OCI-LY1 (cell line): ENCODE results near the gene SEMA4G.
A peak's percentile ranks its signal among the peaks of the same experiment; 100 is the strongest.

Source experiments
- H2AFZ ChIP-seq: fragments of 200-600 bp; sonication (generic), shearing (Covaris generic); 2 replicates; pipeline ENCODE4 v1.6.0; 2014; ENCODE audit warnings: antibody characterized with exemption, mild to moderate bottlenecking, low read length
- H3F3A ChIP-seq: fragments of 200-600 bp; sonication (generic), shearing (Covaris generic); 2 replicates; pipeline ENCODE4 v1.6.0; 2014; ENCODE audit warnings: mild to moderate bottlenecking, antibody characterized with exemption, low read length, moderate library complexity; ENCODE audit not compliant: insufficient read depth
- H3K27ac ChIP-seq: fragments of 200-600 bp; sonication (generic); 2 replicates; pipeline ENCODE4 v1.5.1; 2014; ENCODE audit warnings: low read length, mixed run types, mild to moderate bottlenecking, low read depth; ENCODE audit not compliant: poor library complexity, severe bottlenecking
- H3K27me3 ChIP-seq: fragments of 200-600 bp; sonication (generic); 2 replicates; pipeline ENCODE4 v1.6.0; 2014; ENCODE audit warnings: antibody characterized with exemption, mild to moderate bottlenecking, low read length, moderate library complexity; ENCODE audit not compliant: insufficient read depth
- H3K36me3 ChIP-seq: fragments of 200-600 bp; sonication (generic); 2 replicates; pipeline ENCODE4 v1.6.1; 2014; ENCODE audit warnings: mild to moderate bottlenecking, antibody characterized with exemption, low read length, moderate library complexity, mixed read lengths; ENCODE audit not compliant: insufficient read depth
- H3K4me1 ChIP-seq: fragments of 200-600 bp; sonication (generic); 2 replicates; pipeline ENCODE4 v1.5.1; 2014; ENCODE audit warnings: mild to moderate bottlenecking, low read length, moderate library complexity; ENCODE audit not compliant: insufficient read depth, severe bottlenecking
- H3K4me2 ChIP-seq: fragments of 200-600 bp; sonication (generic), shearing (Covaris generic); 2 replicates; pipeline ENCODE4 v1.6.1; 2014; ENCODE audit warnings: low read length
- H3K4me3 ChIP-seq: fragments of 200-600 bp; sonication (generic); 2 replicates; pipeline ENCODE4 v1.5.1; 2014; ENCODE audit warnings: low read length, low read depth, mild to moderate bottlenecking, mixed read lengths; ENCODE audit not compliant: poor library complexity, severe bottlenecking
- H3K79me2 ChIP-seq: fragments of 200-600 bp; shearing (Covaris generic); 2 replicates; pipeline ENCODE4 v1.6.1; 2016; ENCODE audit warnings: mixed run types, low read length, mixed read lengths; ENCODE audit not compliant: insufficient read depth
- H3K9ac ChIP-seq: fragments of 200-600 bp; sonication (generic), shearing (Covaris generic); 2 replicates; pipeline ENCODE4 v1.6.1; 2014; ENCODE audit warnings: mild to moderate bottlenecking, low read length, mixed read lengths
- H3K9me2 ChIP-seq: fragments of 200-600 bp; sonication (generic), shearing (Covaris generic); 2 replicates; pipeline ENCODE4 v1.6.1; 2014; ENCODE audit warnings: low read depth, mild to moderate bottlenecking, low read length, mixed read lengths
- H3K9me3 ChIP-seq: fragments of 200-600 bp; shearing (Covaris generic); 2 replicates; pipeline ENCODE4 v1.6.1; 2014; ENCODE audit warnings: low read length, mixed read lengths
- H4K20me1 ChIP-seq: fragments of 200-600 bp; sonication (generic), shearing (Covaris generic); 2 replicates; pipeline ENCODE4 v1.6.0; 2016; ENCODE audit warnings: mild to moderate bottlenecking, low read length; ENCODE audit not compliant: insufficient read depth
- EZH2 ChIP-seq: fragments of 200-600 bp; sonication (generic), shearing (Covaris generic); IDR thresholded peaks from 2 replicates; pipeline ENCODE4 v1.8.0; 2017; ENCODE audit warnings: borderline replicate concordance, mixed run types, mild to moderate bottlenecking, antibody characterized with exemption, low read length, moderate library complexity, mixed read lengths
- TF ChIP-seq, protein P1 (sequence below): fragments of 200-600 bp; sonication (generic), shearing (Covaris generic); IDR thresholded peaks from 2 replicates; pipeline ENCODE4 v1.5.1; 2017; ENCODE audit warnings: mild to moderate bottlenecking, antibody characterized with exemption, low read length, moderate library complexity, mixed read lengths

The SEMA4G gene, protein sequence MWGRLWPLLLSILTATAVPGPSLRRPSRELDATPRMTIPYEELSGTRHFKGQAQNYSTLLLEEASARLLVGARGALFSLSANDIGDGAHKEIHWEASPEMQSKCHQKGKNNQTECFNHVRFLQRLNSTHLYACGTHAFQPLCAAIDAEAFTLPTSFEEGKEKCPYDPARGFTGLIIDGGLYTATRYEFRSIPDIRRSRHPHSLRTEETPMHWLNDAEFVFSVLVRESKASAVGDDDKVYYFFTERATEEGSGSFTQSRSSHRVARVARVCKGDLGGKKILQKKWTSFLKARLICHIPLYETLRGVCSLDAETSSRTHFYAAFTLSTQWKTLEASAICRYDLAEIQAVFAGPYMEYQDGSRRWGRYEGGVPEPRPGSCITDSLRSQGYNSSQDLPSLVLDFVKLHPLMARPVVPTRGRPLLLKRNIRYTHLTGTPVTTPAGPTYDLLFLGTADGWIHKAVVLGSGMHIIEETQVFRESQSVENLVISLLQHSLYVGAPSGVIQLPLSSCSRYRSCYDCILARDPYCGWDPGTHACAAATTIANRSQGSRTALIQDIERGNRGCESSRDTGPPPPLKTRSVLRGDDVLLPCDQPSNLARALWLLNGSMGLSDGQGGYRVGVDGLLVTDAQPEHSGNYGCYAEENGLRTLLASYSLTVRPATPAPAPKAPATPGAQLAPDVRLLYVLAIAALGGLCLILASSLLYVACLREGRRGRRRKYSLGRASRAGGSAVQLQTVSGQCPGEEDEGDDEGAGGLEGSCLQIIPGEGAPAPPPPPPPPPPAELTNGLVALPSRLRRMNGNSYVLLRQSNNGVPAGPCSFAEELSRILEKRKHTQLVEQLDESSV

DNA sequence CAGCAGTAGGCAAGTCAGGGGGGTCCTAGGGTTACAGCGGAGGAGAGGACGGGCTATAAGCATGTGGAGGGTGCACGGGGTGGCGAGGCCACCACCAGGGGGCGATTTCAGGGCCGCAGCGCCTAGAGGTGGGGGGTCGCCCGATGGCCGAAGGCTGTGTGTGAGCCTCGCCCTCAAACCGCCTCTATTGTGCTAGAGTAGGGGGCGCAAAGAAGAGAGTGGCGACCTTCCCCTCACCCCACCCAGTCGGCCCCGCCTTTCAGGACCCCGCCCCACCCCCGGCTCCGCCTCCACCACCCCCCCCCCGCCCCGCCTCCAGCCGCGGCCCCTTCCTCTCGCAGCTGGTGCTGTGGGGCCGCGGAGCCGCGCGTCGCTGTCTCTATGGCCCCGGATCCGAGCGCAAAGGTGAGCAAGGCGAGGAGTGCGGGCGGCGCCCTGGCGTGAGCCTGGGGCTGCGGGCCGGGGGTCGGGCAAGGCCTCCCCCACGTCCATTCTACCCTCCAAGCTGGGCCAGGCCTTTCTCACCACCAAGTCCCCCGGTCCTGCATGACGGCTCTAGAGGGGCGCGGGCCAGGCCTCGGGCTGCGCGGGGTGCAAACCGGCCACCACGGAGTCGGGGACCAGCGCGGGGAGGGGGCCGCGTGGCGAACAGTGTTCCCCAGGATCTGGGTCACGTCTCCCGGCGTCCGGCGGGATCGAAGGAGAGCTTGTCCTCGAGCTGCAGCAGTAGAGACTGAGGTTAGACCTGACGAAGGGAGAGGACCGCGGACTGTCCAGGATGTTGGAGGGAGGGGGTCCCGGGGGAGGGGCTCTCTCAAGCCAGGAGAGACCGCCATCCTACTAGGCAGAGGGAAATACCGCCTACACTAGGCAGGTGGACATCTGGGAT is at the start of gene SEMA4G:
SEMA4G (plus strand) TSS at position 318 of the 889 bp plus-strand sequence. CDS start 3,409 bp downstream, outside the sequence.
- TF ChIP-seq, protein P1, sequence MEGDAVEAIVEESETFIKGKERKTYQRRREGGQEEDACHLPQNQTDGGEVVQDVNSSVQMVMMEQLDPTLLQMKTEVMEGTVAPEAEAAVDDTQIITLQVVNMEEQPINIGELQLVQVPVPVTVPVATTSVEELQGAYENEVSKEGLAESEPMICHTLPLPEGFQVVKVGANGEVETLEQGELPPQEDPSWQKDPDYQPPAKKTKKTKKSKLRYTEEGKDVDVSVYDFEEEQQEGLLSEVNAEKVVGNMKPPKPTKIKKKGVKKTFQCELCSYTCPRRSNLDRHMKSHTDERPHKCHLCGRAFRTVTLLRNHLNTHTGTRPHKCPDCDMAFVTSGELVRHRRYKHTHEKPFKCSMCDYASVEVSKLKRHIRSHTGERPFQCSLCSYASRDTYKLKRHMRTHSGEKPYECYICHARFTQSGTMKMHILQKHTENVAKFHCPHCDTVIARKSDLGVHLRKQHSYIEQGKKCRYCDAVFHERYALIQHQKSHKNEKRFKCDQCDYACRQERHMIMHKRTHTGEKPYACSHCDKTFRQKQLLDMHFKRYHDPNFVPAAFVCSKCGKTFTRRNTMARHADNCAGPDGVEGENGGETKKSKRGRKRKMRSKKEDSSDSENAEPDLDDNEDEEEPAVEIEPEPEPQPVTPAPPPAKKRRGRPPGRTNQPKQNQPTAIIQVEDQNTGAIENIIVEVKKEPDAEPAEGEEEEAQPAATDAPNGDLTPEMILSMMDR: peak; percentile 51; the same call in 1 of the 2 replicates
- no peak for TF ChIP-seq EZH2
- no peaks in the 10 kb centered on the region for H3K36me3 ChIP-seq
- no peak within 1 kb of the TSS for H3K27ac ChIP-seq
- H3K4me3 ChIP-seq: peak within 1 kb of the TSS; percentile 61
- no peaks in the 10 kb centered on the region for H3K27me3 ChIP-seq
- no peaks in the 10 kb centered on the region for H3K9me2 ChIP-seq
- H2AFZ ChIP-seq: no peak within 1 kb of the TSS
- no peaks in the 10 kb centered on the region for H3K79me2 ChIP-seq
- H4K20me1 ChIP-seq: no peaks in the 10 kb centered on the region
- H3K9ac ChIP-seq: peak within 1 kb of the TSS; percentile 51; the same call in 1 of the 2 replicates
- no peaks in the 10 kb centered on the region for H3K9me3 ChIP-seq
- H3K4me2 ChIP-seq: peak within 1 kb of the TSS; percentile 85
- H3F3A ChIP-seq: no peaks in the 10 kb centered on the region
- H3K4me1 ChIP-seq: peaks cover 7% of the 10 kb centered on the region

DNA sequence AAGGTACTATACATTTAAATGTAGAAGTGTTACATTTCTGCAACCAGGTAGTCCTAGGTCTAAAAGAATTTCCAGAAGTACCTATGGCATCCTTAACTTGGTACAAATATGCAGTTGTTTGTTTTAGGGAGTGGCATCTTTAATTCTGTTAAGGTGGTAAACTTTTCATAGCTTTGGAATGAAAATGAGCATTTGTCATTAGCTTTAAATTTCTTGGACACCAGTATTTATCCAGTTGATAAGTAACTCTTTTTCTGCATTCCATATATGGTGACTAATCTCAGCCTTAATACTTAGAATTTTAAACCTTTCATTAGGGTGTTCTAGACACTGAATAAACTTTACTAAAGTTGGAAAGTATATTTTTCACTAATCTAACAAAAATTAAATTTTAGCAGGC is 45.7 kb upstream of the SEMA4G start:
- Histone ChIP-seq H3K9ac (no peak overlapping the region), H3K9me2 (no peaks in the 10 kb centered on the region), H3K36me3 (peaks cover 51% of the 10 kb centered on the region), H3K4me1 (no peaks in the 10 kb centered on the region), H3K79me2 (no peaks in the 10 kb centered on the region), H4K20me1 (no peaks in the 10 kb centered on the region), H3K27ac (no peak overlapping the region), H3K4me2 (no peak overlapping the region), H3K4me3 (no peak overlapping the region), H3K27me3 (no peaks in the 10 kb centered on the region), H3K9me3 (no peaks in the 10 kb centered on the region), H2AFZ (no peak overlapping the region), H3F3A (no peaks in the 10 kb centered on the region)
- no peak for TF ChIP-seq EZH2
- TF ChIP-seq, protein P1: no peak

DNA sequence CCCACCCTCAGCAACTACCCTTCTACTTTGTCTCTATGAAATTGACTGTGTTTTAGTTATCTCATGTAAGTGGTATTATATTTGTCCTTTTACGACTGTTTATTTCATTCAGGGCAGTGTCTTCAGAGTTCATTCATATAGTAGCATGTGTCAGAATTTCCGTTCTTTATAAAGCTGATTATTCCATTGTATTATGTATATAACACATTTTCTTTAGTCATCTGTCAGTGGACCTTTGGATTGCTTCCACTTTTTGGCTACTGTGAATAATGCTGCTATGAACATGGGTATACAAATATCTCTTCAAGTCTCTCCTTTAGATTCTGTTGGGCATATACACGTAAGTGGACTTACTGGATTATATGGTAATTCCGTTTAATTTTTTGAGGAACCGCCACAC is 42.0 kb upstream of the SEMA4G start:
- H3K79me2 ChIP-seq: no peaks in the 10 kb centered on the region
- no peak overlapping the region for H3K4me2 ChIP-seq
- no peaks in the 10 kb centered on the region for H3K9me3 ChIP-seq
- no peaks in the 10 kb centered on the region for H3K27me3 ChIP-seq
- H2AFZ ChIP-seq: no peak overlapping the region
- no peaks in the 10 kb centered on the region for H3F3A ChIP-seq
- no peaks in the 10 kb centered on the region for H3K9me2 ChIP-seq
- H3K9ac ChIP-seq: no peak overlapping the region
- no peaks in the 10 kb centered on the region for H4K20me1 ChIP-seq
- H3K4me3 ChIP-seq: no peak overlapping the region
- H3K4me1 ChIP-seq: no peaks in the 10 kb centered on the region
- TF ChIP-seq, protein P1: no peak
- TF ChIP-seq EZH2: no peak
- H3K36me3 ChIP-seq: peaks cover 70% of the 10 kb centered on the region
- H3K27ac ChIP-seq: no peak overlapping the region
